Natural killer cell treated with Interleukin-12 subunit alpha and Interleukin-12 subunit beta and Interleukin-15 and Interleukin-18, amount 100 ng/mL, for 72 hours (primary cell): Measurements from ENCODE around the gene TSPEAR. TPM values are rescaled to one million over a fixed set of nuclear protein-coding genes. Genes with fewer than 3 reads are reported as not detected.

ENCODE experiments used
- ATAC-seq, 2 donors: fragments of 150-1000 bp; cut with Tn5 transposase in 1 of 2; sonication (Bioruptor Pico), chemical (Tn5 transposase) in 1 of 2; 2 replicates each; pipeline ENCODE4 v1.10.0; 2021
- DNase-seq: peaks from one replicate; pipeline ENCODE4 v3.0.0; 2022; ENCODE audit warnings: low spot score
- H3K27ac Mint-ChIP-seq, 2 donors: 1 replicate in 1 of 2; 2 replicates in 1 of 2; pipeline ENCODE4 v1.8.0; 2022; ENCODE audit warnings: mixed read lengths in 2 of 2, mild to moderate bottlenecking in 1 of 2, moderate library complexity in 1 of 2
- H3K27me3 Mint-ChIP-seq, 2 donors: 1 replicate in 1 of 2; 2 replicates in 1 of 2; pipeline ENCODE4 v1.8.0; 2022; ENCODE audit warnings: mixed read lengths in 2 of 2
- H3K36me3 Mint-ChIP-seq: one replicate; pipeline ENCODE4 v1.8.0; 2022; ENCODE audit warnings: mixed read lengths
- H3K4me1 Mint-ChIP-seq, 2 donors: 1 replicate in 1 of 2; 2 replicates in 1 of 2; pipeline ENCODE4 v1.8.0; 2022; ENCODE audit warnings: low read depth in 2 of 2, mixed read lengths in 2 of 2, mild to moderate bottlenecking in 1 of 2
- H3K4me3 Mint-ChIP-seq: one replicate; pipeline ENCODE4 v1.8.0; 2022; ENCODE audit warnings: mixed read lengths
- H3K9me3 Mint-ChIP-seq: 2 replicates; pipeline ENCODE4 v1.8.0; 2022; ENCODE audit warnings: mixed read lengths
- total RNA-seq, 2 donors: library from RNA; stranded (reverse); gene quantifications; one replicate each; pipeline ENCODE4 v1.2.3, GENCODE V29; 2022

The TSPEAR gene
- total RNA-seq = not detected

GRCh38 chr21:44711327-44712202 is at the start of gene TSPEAR:
TSPEAR (minus strand) TSS chr21:44711572; CDS start chr21:44711514, 58 bp downstream.
- DNase-seq (peak; percentile 31), ATAC-seq (no peak)
- Mint-ChIP-seq H3K4me1 (peaks cover 3 to 4% of the 10 kb centered on the region in 2 donors), H3K27me3 (peaks cover 45 to 54% of the 10 kb centered on the region in 2 donors), H3K4me3 (no peak within 1 kb of the TSS), H3K27ac (no peak within 1 kb of the TSS), H3K36me3 (no peaks in the 10 kb centered on the region), H3K9me3 (no peaks in the 10 kb centered on the region)

- no peak for DNase-seq
- Mint-ChIP-seq H3K9me3 (no peaks in the 10 kb centered on the region), H3K36me3 (no peaks in the 10 kb centered on the region), H3K27ac (no peak overlapping the region), H3K4me3 (no peak overlapping the region), H3K27me3 (no peaks in the 10 kb centered on the region), H3K4me1 (peaks cover 4% of the 10 kb centered on the region in 2 donors)
- ATAC-seq = no peak
Observed at GRCh38 chr21:44760376-44760775, 49.0 kb upstream of the TSPEAR start.

- Mint-ChIP-seq H3K4me3 (no peak overlapping the region), H3K4me1 (no peaks in the 10 kb centered on the region), H3K9me3 (no peaks in the 10 kb centered on the region), H3K27me3 (no peaks in the 10 kb centered on the region), H3K36me3 (no peaks in the 10 kb centered on the region), H3K27ac (no peak overlapping the region)
- ATAC-seq = no peak
- DNase-seq = no peak
Observed at GRCh38 chr21:44759628-44760285, 48.4 kb upstream of the TSPEAR start.

GRCh38 chr21:44758781-44759627 is 47.6 kb upstream of the TSPEAR start:
- H3K27ac Mint-ChIP-seq = no peak overlapping the region
- ATAC-seq (no peak), DNase-seq (no peak)
- H3K4me1 Mint-ChIP-seq = no peaks in the 10 kb centered on the region
- H3K9me3 Mint-ChIP-seq = no peaks in the 10 kb centered on the region
- H3K4me3 Mint-ChIP-seq = no peak overlapping the region
- H3K27me3 Mint-ChIP-seq = no peaks in the 10 kb centered on the region
- no peaks in the 10 kb centered on the region for H3K36me3 Mint-ChIP-seq

- no peak for DNase-seq
- no peak overlapping the region for H3K27ac Mint-ChIP-seq
Observed at GRCh38 chr21:44758141-44758561, 46.8 kb upstream of the TSPEAR start.

GRCh38 chr21:44757731-44758130 is 46.4 kb upstream of the TSPEAR start:
- Mint-ChIP-seq H3K36me3 (no peaks in the 10 kb centered on the region), H3K9me3 (no peaks in the 10 kb centered on the region), H3K4me3 (no peak overlapping the region), H3K4me1 (peaks cover 0 to 2% of the 10 kb centered on the region in 2 donors), H3K27me3 (no peaks in the 10 kb centered on the region), H3K27ac (no peak overlapping the region)
- no peak for ATAC-seq
- DNase-seq = no peak

More at GRCh38 chr21:44758141-44758561, 46.8 kb upstream of the TSPEAR start:
- H3K4me3 Mint-ChIP-seq = no peak overlapping the region
- H3K4me1 Mint-ChIP-seq = no peaks in the 10 kb centered on the region
- no peak for ATAC-seq
- no peaks in the 10 kb centered on the region for H3K9me3 Mint-ChIP-seq
- no peaks in the 10 kb centered on the region for H3K36me3 Mint-ChIP-seq
- H3K27me3 Mint-ChIP-seq = no peaks in the 10 kb centered on the region

GRCh38 chr21:44756423-44757185 is 45.2 kb upstream of the TSPEAR start:
- ATAC-seq = no peak
- peaks cover 0 to 4% of the 10 kb centered on the region in 2 donors for H3K4me1 Mint-ChIP-seq
- no peak overlapping the region for H3K4me3 Mint-ChIP-seq
- no peaks in the 10 kb centered on the region for H3K9me3 Mint-ChIP-seq
- H3K27me3 Mint-ChIP-seq = no peaks in the 10 kb centered on the region
- no peak overlapping the region for H3K27ac Mint-ChIP-seq
- no peaks in the 10 kb centered on the region for H3K36me3 Mint-ChIP-seq
- no peak for DNase-seq

- H3K9me3 Mint-ChIP-seq = no peaks in the 10 kb centered on the region
- no peak overlapping the region for H3K4me3 Mint-ChIP-seq
- DNase-seq (no peak), ATAC-seq (no peak)
- H3K36me3 Mint-ChIP-seq = no peaks in the 10 kb centered on the region
- peaks cover 4 to 7% of the 10 kb centered on the region in 2 donors for H3K27me3 Mint-ChIP-seq
- H3K4me1 Mint-ChIP-seq = peaks cover 0 to 4% of the 10 kb centered on the region in 2 donors
- H3K27ac Mint-ChIP-seq = no peak overlapping the region
Observed at GRCh38 chr21:44755227-44755626, 43.9 kb upstream of the TSPEAR start.

- Mint-ChIP-seq H3K9me3 (no peaks in the 10 kb centered on the region), H3K36me3 (no peaks in the 10 kb centered on the region), H3K4me3 (no peak overlapping the region), H3K27me3 (peaks cover 7% of the 10 kb centered on the region in 2 donors), H3K27ac (no peak overlapping the region), H3K4me1 (peaks cover 0 to 4% of the 10 kb centered on the region in 2 donors)
- DNase-seq = peak; percentile 55
- no peak for ATAC-seq
Observed at GRCh38 chr21:44753357-44753756, 42.0 kb upstream of the TSPEAR start.

- H3K27ac Mint-ChIP-seq = no peak overlapping the region
- peak; percentile 45 for DNase-seq
- no peak overlapping the region for H3K4me3 Mint-ChIP-seq
- no peak for ATAC-seq
- H3K9me3 Mint-ChIP-seq = no peaks in the 10 kb centered on the region
- H3K36me3 Mint-ChIP-seq = no peaks in the 10 kb centered on the region
- H3K4me1 Mint-ChIP-seq = peaks cover 0 to 4% of the 10 kb centered on the region in 2 donors
- peaks cover 7% of the 10 kb centered on the region in 2 donors for H3K27me3 Mint-ChIP-seq
Observed at GRCh38 chr21:44752671-44753235, 41.4 kb upstream of the TSPEAR start.

- Mint-ChIP-seq H3K4me1 (peaks cover 0 to 4% of the 10 kb centered on the region in 2 donors), H3K36me3 (no peaks in the 10 kb centered on the region), H3K27ac (no peak overlapping the region), H3K9me3 (no peaks in the 10 kb centered on the region), H3K4me3 (no peak overlapping the region), H3K27me3 (peaks cover 7% of the 10 kb centered on the region in 2 donors)
- no peak for ATAC-seq
- DNase-seq = peak; percentile 59
Observed at GRCh38 chr21:44751799-44752636, 40.6 kb upstream of the TSPEAR start.

- Mint-ChIP-seq H3K27ac (no peak overlapping the region), H3K36me3 (no peaks in the 10 kb centered on the region), H3K27me3 (peaks cover 7% of the 10 kb centered on the region in 2 donors), H3K4me1 (peaks cover 0 to 4% of the 10 kb centered on the region in 2 donors), H3K4me3 (no peak overlapping the region), H3K9me3 (no peaks in the 10 kb centered on the region)
- no peak for ATAC-seq
- no peak for DNase-seq
Observed at GRCh38 chr21:44751186-44751798, 39.9 kb upstream of the TSPEAR start.
